Stimulated activated CD4-positive, alpha-beta T cell treated with anti-CD3 and anti-CD28 coated beads, Interleukin-15, amount 100 ng/mL, for 24 hours (primary cell): ENCODE results near the gene PTCRA.
A peak's percentile ranks its signal among the peaks of the same experiment; 100 is the strongest.
"Not testable (repeated sequence)": the region's sequence is repeated elsewhere in the genome, so short reads cannot be mapped to it uniquely, and the experiment has no call there.

ENCODE experiments used
- DNase-seq: peaks from one replicate; pipeline ENCODE4 v3.0.0-alpha.2; 2020

Gene PTCRA

GRCh38 chr6:42904467-42904866 is 11.4 kb upstream of the PTCRA start:
- DNase-seq: no peak

GRCh38 chr6:42907336-42907735 is 8.5 kb upstream of the PTCRA start:
- no peak for DNase-seq

- peak; percentile 10 for DNase-seq
Observed at GRCh38 chr6:42909835-42910234, 6.0 kb upstream of the PTCRA start.

GRCh38 chr6:42911171-42912021 is 4.5 kb upstream of the PTCRA start:
- DNase-seq: no peak

GRCh38 chr6:42914546-42914945 is 1.3 kb upstream of the PTCRA start:
- no peak for DNase-seq

GRCh38 chr6:42916288-42916687 is 435 bp downstream of the PTCRA start:
- no peak for DNase-seq

- no peak for DNase-seq
Observed at GRCh38 chr6:42921801-42922200, 5.9 kb downstream of the PTCRA start.

GRCh38 chr6:42923666-42924065 is 7.8 kb downstream of the PTCRA start:
- DNase-seq: no peak

- DNase-seq: no peak
Observed at GRCh38 chr6:42925248-42925857, 9.5 kb downstream of the PTCRA start.

GRCh38 chr6:42928986-42929820 is 13.3 kb downstream of the PTCRA start, which contains the start of gene CNPY3:
Gene CNPY3 (plus strand): TSS chr6:42929480. CDS start chr6:42929571, 91 bp downstream.
- peak; percentile 97 for DNase-seq

GRCh38 chr6:42929821-42930360 is 14.0 kb downstream of the PTCRA start:
- peak; percentile 73 for DNase-seq

- no peak for DNase-seq
Observed at GRCh38 chr6:42932412-42932811, 16.6 kb downstream of the PTCRA start.

- DNase-seq: no peak
Observed at GRCh38 chr6:42933205-42933604, 17.4 kb downstream of the PTCRA start.

- DNase-seq: no peak
Observed at GRCh38 chr6:42935322-42935721, 19.5 kb downstream of the PTCRA start.

GRCh38 chr6:42936398-42936797 is 20.5 kb downstream of the PTCRA start:
- DNase-seq: no peak

- no peak for DNase-seq
Observed at GRCh38 chr6:42937548-42938427, 21.9 kb downstream of the PTCRA start.

GRCh38 chr6:42938428-42938796 is 22.6 kb downstream of the PTCRA start:
- DNase-seq: no peak

GRCh38 chr6:42938987-42939809 is 23.3 kb downstream of the PTCRA start:
- DNase-seq: no peak

GRCh38 chr6:42939810-42940167 is 23.9 kb downstream of the PTCRA start:
- DNase-seq: no peak

GRCh38 chr6:42940493-42941045 is 24.7 kb downstream of the PTCRA start:
- DNase-seq: no peak

- DNase-seq: not testable (repeated sequence)
Observed at GRCh38 chr6:42941356-42941755, 25.5 kb downstream of the PTCRA start.
